MV-4-11 (cell line): ENCODE data around the gene GALNT2.
A peak's percentile ranks its signal among the peaks of the same experiment; 100 is the strongest.

Experiments used
- DNase-seq: peaks from one replicate; lab custom pipeline; 2025; lab: John Stamatoyannopoulos, UW

The GALNT2 gene

DNA sequence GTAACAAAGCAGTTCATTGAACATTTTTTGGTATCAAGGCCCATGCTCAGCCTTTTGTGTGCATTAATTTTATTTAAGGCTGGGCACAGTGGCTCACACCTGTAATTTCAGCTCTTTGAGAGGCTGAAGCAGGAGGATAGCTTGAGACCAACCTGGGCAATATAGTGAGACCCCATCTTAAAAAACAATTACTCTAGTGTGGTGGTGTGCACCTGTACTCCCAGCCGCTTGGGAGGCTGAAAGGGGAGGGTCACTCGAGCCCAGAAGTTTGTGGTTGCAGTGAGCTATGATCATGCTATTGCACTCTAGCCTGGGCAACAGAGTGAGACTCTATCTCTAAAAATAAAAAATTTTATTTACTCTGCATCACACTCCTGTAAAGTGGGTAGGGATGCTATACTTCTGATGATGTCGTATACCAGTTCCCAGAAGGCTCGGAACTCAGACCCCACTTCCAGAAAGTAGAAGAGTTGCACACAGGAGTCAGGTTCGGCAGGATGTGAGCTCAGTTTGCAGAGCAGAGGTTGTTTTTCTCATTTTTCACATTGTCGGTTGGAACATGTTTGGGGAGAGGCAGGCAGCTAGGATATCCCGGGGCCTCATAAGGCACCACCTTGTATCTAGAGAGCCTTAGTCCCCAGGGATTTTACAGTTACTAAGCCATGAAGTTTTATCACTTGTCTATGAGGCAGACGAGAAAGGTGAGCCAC is 144.6 kb downstream of the GALNT2 start:
- DNase-seq: no peak

DNA sequence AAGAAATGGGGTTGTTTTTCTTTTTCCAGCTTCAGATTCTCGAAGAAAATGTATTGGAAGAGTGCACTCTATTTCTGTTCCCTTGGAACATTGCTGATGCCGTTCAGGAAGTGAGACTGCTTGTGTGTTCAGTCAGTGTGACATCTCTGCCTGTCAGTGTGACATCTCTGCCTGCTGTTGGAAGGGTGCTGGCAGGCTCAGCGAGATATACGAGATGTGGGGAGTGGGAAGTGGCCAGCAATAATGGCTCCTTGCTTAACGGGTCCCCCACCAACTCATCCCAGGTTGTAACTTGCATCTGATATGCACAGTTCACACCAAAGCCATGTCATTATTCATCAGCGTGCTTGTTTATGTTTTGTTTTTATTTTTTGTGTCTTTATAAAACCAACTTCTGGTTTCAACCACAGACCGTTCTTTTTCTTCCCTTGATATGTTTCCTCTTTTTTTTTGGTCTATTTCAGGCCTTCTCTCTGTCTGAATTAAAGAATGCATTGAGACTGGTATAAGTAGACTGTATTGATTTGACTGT is 145.4 kb downstream of the GALNT2 start:
- peak; percentile 72 for DNase-seq

DNA sequence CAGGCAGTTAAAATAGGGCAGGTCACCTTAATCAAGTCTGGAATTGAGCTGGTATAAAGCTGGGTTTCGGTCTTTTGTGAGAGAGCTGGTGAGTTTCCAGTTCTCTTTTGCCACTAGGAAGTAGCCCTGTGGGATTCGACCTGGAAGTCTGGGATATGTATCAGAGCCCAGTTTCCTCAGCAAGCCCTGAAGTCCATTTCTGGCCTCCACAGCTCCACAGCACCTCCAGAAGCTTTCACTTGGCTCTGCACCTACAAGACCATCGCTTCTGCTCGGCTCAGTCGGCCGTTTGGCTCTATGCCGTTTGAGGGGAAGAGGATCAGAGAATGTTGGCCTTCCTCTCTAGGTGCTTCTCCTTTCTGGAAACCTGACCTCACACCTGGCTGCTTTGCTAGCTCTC is 148.0 kb downstream of the GALNT2 start:
- DNase-seq: no peak

DNA sequence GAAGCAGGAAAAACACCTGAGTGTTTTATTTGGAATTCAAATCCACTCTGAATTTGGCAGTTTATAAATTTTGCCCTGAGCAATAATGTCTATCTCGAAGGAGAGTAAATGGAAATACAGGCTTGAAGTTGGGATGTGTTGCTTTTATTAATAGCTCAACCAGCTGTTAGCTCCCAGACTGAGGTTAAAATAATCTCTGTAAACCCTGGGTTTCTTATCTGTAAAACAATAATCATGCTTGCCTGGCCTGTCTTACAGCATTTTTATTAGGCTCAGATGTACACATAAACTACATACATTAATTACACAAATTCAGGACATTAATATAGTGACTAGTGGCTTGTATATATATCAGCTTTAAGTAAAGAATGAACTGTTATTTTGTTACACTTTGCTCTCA is 148.5 kb downstream of the GALNT2 start:
- no peak for DNase-seq

DNA sequence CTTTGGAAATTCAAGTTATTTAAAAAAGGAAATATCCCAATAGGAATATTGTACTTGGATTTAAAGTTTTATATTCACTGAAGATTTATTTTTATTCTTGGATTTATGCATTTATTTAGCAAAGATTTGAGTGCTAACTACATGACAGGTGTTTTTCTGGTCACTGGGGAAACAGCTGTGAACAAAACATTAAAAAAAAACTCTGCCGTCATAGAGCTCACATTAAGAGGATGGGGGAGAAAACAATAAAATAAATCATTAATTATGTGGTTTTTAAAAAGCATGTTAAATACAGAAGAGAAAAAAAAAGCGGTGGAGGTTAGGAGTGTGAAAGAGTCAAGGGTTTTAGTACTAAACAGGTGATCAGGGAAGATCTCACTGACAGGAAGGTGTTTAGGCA is 149.9 kb downstream of the GALNT2 start:
- no peak for DNase-seq

DNA sequence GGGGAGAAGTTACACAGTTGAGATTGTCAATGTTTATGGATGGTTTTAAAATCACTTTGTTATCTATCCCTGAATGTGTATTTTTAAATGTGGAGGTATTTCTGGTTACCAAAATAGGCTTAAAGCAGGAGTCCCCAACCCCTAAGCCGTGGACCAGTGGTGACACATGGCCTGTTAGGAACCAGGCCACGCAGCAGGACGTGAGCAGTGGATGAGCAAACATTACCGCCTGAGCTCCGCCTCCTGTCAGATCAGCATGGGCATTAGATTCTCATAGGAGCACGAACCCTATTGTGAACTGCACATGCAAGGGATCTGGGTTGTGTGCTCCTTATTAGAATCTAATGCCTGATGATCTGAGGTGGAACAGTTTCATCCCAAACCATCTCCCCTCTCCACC is 151.6 kb downstream of the GALNT2 start:
- no peak for DNase-seq

DNA sequence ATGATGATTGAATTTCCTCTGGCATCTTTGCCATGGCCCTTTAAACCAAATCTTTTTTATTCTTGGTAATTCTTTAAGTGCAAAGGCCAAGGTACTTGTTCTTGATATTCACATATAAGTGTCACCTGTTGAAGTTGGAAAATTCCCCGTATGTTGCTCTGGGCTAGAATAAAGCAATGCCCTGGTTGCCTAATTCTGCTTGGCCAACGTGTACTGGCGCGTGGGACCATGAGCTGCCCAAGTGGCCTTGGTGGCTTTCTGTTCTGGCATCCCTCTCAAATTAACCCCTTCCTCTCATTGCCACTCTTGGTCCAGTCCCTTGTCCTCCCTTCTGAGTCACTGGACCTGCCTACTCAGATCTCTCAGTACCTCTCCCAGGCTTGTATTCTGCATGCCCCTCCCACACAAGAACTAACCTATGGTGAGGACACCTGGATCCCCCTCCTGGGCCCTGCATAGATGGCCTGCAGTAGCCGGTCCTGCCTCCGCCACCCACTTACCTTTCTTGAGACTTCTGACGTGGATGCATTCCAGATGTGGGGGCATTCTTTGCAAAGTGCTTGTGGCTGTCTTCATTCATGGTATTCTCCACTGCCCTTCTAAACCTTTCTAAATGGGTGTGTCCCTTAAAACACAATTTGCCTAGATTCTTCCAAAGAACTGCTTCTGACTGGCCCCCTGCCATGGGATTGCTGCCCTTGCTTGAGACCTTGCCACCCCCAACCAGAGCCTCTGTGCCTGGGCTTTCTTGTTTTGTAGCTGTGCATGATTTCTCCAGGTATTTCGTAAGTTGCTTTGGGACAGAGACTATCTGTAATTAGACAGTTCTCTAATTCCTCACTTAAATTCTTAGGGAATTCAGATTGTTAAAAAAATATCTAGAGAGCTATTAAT is 152.4 kb downstream of the GALNT2 start:
- DNase-seq: no peak

DNA sequence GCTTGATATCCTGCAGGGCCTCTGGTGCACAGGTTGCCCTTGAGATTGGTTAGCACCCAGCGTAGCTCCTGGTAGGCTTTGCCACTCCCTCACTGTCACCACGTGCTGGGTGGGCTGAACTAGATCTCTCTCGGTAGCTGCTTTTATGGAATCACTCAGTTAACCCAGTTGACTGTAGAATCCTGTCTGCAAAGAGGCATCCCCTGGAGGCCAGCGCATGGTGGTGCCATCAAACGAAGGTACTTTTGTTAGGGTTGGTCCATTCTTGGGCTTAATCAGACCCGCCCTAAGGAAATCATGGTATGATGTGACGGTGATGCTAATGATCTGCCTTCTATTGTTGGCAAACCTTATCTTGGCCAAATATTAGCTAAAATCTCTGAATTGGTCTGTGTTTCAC is 153.4 kb downstream of the GALNT2 start:
- no peak for DNase-seq

DNA sequence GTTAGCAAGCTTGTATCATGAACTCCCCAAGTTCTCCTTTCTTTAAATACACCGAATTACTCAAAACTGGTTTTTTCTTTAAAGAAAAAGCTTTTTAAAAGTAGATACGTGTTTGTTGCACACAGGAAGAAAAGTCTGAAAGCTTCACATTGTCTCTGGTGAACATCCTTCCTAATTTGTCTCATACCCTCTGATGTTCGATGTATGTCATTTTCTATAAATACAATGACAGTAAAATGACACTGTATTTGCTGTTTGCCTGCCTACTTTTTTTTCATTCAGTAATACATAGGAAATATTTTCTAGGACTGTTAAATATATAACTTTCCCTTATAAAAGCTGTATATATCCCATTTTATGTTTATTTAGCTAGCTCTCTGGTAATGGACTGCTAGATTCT is 153.9 kb downstream of the GALNT2 start:
- DNase-seq: no peak

DNA sequence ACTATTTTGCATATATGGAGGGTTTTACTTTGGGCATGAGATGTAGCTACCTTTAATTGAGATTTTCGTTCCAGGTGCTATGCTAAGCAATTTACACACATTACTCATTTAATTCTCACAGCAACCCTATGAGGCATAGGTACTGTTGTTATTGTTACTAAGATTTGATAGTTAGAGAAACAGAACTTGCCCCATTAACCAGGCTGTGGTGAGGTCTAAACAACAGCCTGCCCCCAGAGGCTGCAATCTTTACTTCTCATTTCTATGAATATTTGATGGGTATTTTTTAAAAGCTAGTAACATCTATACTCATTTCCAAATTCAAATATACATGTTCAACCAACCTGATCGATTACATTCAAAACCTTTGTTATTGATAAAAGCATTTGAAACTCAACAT is 155.6 kb downstream of the GALNT2 start:
- DNase-seq: no peak

DNA sequence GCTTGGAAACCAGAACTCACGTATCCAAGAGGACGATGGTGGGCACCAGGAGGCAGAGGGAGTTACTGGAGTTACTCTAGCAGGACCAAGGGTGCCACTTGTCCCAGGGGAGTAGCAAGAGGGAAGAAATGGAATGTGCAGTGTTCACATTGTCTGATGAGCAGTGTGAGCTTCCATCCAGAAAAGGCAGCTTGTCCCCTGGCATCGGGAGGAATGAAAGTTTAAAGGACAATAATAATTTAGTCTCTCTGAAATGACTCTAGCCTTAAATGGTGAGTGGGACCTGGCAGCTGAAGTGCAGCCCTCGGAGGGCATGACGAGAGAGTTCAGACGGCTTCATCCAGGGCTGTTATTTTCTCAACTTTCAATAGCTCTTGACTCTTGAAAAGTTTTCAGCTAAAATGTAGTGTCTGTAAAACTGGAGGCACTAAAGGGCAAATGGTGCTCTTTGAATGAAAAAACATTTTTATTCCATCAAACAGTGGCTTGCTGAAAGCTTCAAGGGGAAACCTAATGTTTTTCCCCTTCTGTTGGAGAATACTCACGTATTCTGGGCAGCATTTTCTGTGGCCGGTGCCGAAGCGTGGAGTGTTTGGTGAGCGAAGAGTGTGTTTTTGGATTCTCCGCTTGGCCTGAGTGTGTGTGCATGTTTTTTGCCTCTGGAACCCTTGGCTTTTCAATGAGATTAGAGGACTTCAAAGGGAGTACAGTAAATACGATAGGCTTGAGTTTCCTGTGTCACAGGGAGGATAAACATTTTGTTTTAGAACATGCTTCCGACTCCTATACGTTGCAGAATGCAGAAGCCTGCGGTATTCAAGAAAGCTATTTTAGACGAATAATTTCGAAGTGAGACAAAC is 157.3 kb downstream of the GALNT2 start:
- no peak for DNase-seq

DNA sequence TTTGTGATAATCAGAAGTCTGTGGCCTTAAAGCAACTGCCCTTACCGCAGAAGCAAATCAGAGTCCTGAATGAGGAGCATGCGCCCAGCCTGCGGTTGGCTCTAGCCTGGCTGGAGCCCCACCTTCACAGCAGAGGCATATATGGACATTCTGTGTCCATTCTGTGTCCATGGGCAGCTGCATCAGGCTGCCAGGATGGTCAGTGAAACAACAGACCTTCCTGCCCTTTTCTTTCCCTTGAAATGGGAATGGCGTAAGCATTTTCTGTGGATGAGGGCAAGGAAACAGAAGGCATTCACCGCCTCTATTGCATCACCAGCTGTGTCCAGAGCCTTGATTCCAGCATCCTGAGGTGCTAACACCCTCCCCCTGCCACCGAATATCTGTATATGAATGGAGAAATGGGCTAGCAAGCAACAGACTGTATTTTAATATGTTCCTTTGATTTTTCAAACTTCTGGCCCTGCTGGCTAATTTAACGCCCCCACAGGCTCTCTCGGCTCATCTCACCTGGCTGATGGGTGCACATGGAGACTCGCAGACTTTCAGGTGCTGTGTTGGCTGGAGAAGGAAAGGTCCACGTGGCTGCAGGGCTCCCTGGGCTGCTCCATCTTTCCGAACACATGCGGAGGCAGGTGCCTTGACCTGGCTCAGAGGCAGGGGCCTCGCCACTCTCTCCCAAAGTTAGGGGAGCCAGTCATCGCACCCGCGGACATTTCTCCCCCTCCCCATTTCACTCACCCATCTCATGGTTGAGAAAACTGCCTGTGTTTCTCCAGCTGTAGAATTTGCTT is 159.2 kb downstream of the GALNT2 start:
- no peak for DNase-seq

DNA sequence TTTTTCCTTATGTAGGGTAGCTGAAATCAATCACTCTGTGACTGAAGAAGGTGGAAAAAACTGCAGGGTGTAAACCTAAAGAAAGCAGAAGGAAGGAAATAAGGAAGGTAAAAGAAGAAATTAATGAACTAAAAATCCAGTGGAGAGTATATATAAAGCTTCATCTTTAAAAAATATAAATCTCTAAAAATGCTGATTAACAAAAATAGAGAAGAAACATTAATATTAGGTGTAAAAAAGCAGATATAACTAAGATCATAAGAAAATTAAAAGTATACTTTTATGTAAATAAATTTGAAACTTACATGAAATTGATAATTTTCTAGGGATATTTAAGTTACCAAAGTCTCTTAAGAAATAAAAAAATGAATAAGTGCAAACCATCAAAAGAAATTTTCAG is 159.8 kb downstream of the GALNT2 start:
- DNase-seq: no peak

DNA sequence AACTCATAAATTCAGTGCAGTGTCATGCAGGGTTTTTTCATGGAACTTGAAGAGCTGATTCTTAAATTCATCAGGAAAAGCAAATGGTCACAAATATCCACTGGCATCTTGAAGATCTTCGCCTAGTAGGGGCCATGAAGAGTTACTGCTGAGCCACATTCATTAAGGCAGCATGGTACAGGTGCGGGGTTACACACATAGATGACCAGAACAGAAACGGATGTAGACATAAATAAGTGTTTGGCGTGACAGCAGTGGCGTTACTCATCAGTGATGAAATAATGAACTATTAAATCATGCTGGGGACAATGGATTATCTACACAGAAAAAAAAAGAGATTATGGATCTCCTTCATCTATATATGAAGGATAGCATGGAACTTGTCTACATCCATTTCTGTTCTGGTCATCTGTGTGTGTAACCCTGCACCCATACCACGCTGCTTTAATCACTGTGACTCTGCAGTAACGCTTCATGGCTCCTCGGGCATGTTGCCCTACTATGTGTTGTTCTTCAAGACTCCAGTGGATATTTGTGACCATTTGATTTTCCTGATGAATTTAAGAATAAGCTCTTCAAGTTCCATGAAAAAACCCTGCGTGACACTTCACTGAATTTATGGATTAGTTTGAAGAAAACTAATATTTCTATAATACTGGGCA is 161.3 kb downstream of the GALNT2 start:
- no peak for DNase-seq

DNA sequence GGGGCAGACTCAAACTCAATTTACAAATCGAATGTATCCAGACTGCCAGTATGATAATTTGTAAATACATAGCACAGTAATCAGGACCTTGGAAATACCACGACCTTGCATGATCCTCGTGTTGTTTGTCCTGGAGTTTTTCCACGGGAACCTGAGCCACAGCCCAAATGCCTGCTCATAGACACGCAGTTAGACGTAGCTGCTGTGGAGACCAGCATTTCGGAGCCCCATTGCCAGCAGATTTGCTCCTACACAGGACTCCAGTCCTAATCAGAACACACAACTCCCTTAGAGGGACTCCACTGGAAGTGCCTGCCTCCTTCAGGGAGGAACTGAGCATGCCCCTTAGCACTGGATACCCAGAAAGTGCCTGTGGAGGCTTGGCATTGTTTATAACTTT is 163.2 kb downstream of the GALNT2 start:
- DNase-seq: no peak

DNA sequence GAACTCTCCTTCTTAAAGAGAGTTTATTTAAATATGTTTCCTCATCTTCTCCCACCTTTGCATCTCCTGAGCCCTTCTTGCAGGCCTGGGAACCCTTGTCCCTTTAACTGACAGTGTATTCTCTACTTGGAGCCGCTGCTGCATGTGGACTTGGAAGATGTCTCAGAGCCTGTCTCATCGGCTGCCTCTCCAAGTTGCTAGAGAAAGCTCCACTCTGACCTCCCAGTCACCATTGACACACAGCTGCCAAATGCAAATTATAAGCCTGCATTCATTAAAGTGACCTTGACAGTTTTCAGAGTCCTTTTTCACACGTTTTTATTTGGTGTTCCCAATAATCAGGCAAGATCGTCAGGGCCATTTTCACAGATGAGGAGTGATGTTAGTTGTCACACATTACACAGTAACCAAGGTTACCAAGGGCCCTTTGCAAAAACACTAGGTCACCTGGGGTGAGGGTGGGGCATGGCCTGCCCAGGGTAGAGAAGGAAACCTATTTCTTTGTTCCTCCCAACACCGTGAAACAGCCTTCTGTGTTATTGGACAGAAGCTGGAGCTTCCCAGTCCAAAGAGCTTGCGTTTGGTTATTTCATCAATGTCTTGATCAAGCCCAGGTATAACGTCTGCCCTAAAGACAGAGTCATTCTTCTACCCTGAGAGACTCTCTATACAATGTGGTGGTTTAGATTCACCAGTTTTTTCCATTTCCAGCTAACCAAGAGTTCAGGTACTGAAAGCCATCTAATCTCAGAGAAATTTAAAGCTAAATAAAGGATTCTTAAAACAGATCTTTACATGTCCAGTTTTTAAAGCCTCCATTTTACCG is 164.1 kb downstream of the GALNT2 start:
- no peak for DNase-seq

DNA sequence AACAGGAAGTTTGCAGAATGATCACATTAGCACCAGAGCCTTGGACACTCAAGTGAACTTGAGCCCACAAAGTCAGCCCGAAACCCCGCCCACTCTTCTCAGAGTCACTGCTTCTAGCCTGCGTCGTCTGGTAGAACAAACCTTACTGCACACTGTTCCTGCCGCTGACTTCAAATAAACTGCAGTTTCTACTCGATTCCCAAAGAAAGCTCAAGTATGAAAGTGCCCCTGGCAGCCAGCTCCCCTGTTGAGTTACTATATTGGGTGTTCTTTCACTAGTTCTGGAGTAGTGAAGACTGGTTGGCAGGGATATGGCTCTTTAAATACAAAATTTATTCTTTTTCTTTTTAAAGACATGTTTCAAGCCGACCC is 164.7 kb downstream of the GALNT2 start:
- no peak for DNase-seq

DNA sequence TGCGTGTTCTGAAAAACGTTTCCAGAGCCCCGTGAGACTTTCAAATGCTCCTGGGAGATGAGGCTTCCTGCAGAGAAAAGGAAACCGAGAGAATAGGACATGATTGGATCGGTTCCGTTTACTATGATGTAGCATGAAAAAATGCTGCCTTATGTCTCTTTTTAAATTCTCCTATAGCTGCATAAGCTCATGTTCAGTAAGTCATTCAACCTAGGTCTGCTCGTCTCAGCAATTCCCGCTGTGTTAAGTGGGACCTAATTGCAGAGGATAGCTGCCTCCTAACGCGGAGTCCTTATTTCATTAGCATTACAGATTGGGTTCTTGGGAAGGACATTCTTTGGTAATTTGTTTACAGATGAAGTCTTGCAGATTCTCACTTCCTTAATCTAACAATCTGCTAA is 165.3 kb downstream of the GALNT2 start:
- peak; percentile 31 for DNase-seq

DNA sequence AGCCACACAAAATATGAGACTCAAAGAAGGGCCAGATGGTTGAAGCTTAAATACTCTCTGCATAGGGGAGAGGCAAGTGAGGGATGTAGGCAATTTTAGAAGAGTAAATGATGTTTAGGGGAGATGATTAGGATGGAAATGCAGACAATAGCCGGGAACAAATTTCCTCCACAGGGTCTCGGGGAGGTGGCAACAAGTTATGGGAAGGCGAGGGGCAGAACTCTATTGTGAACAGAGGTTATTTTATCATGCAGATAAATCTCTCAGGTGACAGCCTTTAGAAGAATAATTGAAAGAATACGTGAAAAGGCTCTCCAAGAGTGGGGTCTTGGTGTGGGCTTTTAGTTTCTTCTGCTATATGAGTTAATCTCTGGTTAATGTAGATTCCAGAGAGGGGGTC is 166.7 kb downstream of the GALNT2 start:
- no peak for DNase-seq

DNA sequence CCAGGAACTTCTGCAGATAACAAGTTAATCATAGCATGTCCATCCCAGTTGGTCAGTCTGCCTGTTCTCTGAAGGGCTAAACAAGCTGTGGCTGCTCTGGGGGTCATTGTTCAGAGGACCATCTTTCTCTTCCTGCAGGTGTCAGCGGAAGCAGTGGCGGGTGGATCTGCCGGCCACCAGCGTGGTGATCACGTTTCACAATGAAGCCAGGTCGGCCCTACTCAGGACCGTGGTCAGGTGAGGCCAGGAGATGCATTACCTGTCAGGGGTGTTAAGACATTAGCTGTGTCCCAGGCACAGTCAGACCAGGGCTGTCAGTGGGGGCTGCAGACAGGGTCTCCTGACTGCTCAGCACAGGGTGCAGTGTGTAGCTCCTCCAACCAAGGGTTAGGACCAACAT is 168.8 kb downstream of the GALNT2 start:
- DNase-seq: no peak
